Calu3 (cell line): ENCODE data around the gene CHRD. TPM values are rescaled to one million over a fixed set of nuclear protein-coding genes. Genes with fewer than 3 reads are reported as not detected.
A peak's percentile ranks its signal among the peaks of the same experiment; 100 is the strongest.

Experiments used
- BruUV-seq: library from RNA; stranded (reverse); fragments of 400-500 nt; replicated peaks from 2 replicates; lab custom pipeline; 2021; lab: Mats Ljungman, UMichigan
- CTCF ChIA-PET: fragments of 300-600 bp; sonication (Branson Sonifier 250); formaldehyde crosslinking; loops from one replicate; lab custom pipeline; 2022; ENCODE audit warnings: antibody characterized with exemption; lab: Charles Lee
- DNase-seq: peaks from one replicate; pipeline ENCODE4 v3.0.0; 2022
- H3K27ac Mint-ChIP-seq: one replicate; pipeline ENCODE4 v1.8.0; 2022; ENCODE audit warnings: mixed read lengths; ENCODE audit not compliant: unreplicated experiment
- H3K27me3 Mint-ChIP-seq: one replicate; pipeline ENCODE4 v1.8.0; 2022; ENCODE audit warnings: mixed read lengths; ENCODE audit not compliant: unreplicated experiment
- H3K36me3 Mint-ChIP-seq: one replicate; pipeline ENCODE4 v1.8.0; 2022; ENCODE audit warnings: mild to moderate bottlenecking, moderate library complexity, mixed read lengths; ENCODE audit not compliant: insufficient read depth, unreplicated experiment
- H3K4me1 Mint-ChIP-seq: one replicate; pipeline ENCODE4 v1.8.0; 2022; ENCODE audit warnings: mild to moderate bottlenecking, low read depth, mixed read lengths; ENCODE audit not compliant: unreplicated experiment
- H3K4me3 Mint-ChIP-seq: one replicate; pipeline ENCODE4 v1.8.0; 2022; ENCODE audit warnings: mild to moderate bottlenecking, low read depth, moderate library complexity, mixed read lengths; ENCODE audit not compliant: unreplicated experiment
- H3K9me3 Mint-ChIP-seq: one replicate; pipeline ENCODE4 v1.8.0; 2022; ENCODE audit warnings: low read depth, mixed read lengths; ENCODE audit not compliant: unreplicated experiment
- intact Hi-C: fragments of 100-400 bp; cut with micrococcal nuclease; formaldehyde crosslinking; loops from one replicate; pipeline ENCODE4 v1.10.0; 2022; ENCODE audit not compliant: unreplicated experiment
- total RNA-seq: library from RNA; stranded (reverse); gene quantifications from 2 replicates; pipeline ENCODE4 v1.2.3, GENCODE V29; 2022
- TF ChIP-seq, protein P1 (sequence below): fragments of 200-600 bp; IDR thresholded peaks from one replicate; pipeline ENCODE4 v1.8.0; 2022; ENCODE audit warnings: antibody characterized with exemption; ENCODE audit not compliant: unreplicated experiment

The CHRD gene
- total RNA-seq, 1 experiment from 2014 or later = not detected

DNA sequence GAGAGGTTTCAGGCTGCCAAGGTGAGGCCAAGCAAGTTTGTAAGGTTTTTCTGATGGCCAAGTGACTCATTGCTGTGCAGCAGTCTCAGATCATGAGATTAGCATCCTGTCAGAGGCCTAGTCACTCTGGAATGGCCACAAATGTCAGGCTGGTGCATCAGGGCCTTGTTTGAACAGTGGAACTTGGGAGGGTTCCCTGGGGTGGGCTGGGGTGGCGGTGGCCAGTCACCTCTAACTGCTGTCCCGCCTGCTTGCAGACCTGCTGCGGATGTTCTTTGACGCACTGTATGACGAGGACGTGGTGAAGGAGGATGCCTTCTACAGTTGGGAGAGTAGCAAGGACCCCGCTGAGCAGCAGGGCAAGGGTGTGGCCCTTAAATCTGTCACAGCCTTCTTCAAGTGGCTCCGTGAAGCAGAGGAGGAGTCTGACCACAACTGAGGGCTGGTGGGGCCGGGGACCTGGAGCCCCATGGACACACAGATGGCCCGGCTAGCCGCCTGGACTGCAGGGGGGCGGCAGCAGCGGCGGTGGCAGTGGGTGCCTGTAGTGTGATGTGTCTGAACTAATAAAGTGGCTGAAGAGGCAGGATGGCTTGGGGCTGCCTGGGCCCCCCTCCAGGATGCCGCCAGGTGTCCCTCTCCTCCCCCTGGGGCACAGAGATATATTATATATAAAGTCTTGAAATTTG lies 45.2 kb upstream of the CHRD start:
- no peaks in the 10 kb centered on the region for H3K27me3 Mint-ChIP-seq
- H3K4me1 Mint-ChIP-seq = peaks cover 52% of the 10 kb centered on the region
- no peaks in the 10 kb centered on the region for H3K9me3 Mint-ChIP-seq
- BruUV-seq = no TSS peak
- H3K36me3 Mint-ChIP-seq = peaks cover 90% of the 10 kb centered on the region
- peak overlapping the region; percentile 8 for H3K4me3 Mint-ChIP-seq
- CTCF ChIA-PET = interaction anchor here (0.9 kb wide), 1 partner anchor 29 kb away, joined by 3 read pairs; no protein-coding TSS in a partner anchor
- intact Hi-C loops = no loop called here
- TF ChIP-seq, protein P1, sequence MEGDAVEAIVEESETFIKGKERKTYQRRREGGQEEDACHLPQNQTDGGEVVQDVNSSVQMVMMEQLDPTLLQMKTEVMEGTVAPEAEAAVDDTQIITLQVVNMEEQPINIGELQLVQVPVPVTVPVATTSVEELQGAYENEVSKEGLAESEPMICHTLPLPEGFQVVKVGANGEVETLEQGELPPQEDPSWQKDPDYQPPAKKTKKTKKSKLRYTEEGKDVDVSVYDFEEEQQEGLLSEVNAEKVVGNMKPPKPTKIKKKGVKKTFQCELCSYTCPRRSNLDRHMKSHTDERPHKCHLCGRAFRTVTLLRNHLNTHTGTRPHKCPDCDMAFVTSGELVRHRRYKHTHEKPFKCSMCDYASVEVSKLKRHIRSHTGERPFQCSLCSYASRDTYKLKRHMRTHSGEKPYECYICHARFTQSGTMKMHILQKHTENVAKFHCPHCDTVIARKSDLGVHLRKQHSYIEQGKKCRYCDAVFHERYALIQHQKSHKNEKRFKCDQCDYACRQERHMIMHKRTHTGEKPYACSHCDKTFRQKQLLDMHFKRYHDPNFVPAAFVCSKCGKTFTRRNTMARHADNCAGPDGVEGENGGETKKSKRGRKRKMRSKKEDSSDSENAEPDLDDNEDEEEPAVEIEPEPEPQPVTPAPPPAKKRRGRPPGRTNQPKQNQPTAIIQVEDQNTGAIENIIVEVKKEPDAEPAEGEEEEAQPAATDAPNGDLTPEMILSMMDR = no peak
- peak; percentile 53 for DNase-seq
- H3K27ac Mint-ChIP-seq = peak overlapping the region; percentile 43

DNA sequence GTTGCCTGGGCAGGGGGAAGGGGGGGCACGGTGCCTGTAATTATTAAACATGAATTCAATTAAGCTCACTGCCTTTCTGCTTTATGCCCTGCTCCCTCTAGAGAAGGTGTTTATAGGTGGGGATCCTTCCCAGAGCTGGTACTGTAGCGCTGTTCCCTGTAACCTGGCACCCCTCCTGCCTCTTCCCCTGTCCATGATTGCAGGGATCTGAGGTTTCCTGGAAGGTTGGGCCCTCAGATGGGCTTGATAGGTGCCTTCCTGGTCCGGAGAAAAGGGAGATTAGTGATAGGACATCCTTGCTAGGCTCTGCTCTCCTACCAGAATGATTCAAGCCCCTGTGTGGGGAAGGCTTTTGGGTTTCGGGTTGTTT lies 44.6 kb upstream of the CHRD start:
- Mint-ChIP-seq H3K9me3 (no peaks in the 10 kb centered on the region), H3K4me1 (peaks cover 48% of the 10 kb centered on the region), H3K27me3 (no peaks in the 10 kb centered on the region), H3K27ac (peak overlapping the region; percentile 43), H3K36me3 (peaks cover 83% of the 10 kb centered on the region), H3K4me3 (peak overlapping the region; percentile 86)
- TF ChIP-seq, protein P1 = no peak
- BruUV-seq = no TSS peak
- CTCF ChIA-PET = interaction anchor here (0.6 to 0.9 kb wide), 2 partner anchors 10 to 30 kb away, joined by 3 read pairs; no protein-coding TSS in a partner anchor
- no peak for DNase-seq
- intact Hi-C loops = no loop called here

DNA sequence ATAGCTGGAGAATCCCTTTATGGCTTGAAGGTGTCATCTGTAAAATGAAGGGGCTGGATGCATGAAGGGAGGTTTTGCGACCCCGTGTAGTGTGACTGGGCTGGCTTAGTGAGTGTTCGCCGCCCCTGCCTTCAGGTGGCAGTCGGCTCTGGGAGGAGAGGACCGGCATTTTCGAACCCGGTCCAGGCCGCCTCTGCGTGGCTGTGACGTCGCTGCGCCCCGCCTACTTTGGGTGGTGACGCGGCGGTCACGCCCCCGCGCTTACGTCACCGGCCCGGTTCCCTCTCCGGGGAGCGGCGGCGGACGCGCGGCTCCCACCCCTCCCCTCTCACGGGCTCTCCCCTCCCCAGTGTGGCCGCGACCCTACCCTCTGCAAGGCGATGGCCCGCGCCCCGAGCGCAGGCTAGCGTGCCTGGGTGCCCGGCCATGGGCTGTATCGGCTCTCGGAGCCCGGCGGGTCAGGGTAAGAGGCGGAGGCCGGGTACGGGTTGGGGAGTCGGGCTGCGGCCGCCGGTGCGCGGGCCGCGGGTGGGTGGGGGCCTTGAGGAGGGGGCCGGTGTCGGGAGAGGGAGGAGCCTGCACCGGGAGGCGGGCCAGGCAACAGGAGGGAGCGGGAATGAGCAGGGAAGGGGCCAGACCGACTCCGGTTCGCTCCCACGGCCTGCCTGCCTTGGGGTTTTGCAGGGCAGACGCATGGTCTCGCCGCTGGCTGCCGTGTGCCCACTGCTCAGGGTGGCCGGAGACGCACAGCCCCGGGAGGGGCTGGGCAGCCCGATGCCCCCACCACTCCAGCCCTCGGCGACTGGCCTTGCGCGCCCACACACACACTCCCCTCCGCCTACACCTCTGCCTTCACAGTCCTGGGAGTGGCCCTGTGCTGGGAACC lies 44.0 kb upstream of the CHRD start:
- peak; percentile 97 for DNase-seq
- Mint-ChIP-seq H3K9me3 (no peaks in the 10 kb centered on the region), H3K4me3 (peak overlapping the region; percentile 86), H3K4me1 (peaks cover 52% of the 10 kb centered on the region), H3K27me3 (no peaks in the 10 kb centered on the region), H3K27ac (peak overlapping the region; percentile 43), H3K36me3 (peaks cover 77% of the 10 kb centered on the region)
- intact Hi-C loops = no loop called here
- CTCF ChIA-PET = interaction anchor here (0.6 to 0.9 kb wide), 2 partner anchors 10 to 31 kb away, joined by 3 read pairs; no protein-coding TSS in a partner anchor
- TSS peak; percentile 26 for BruUV-seq
- TF ChIP-seq, protein P1 = no peak

DNA sequence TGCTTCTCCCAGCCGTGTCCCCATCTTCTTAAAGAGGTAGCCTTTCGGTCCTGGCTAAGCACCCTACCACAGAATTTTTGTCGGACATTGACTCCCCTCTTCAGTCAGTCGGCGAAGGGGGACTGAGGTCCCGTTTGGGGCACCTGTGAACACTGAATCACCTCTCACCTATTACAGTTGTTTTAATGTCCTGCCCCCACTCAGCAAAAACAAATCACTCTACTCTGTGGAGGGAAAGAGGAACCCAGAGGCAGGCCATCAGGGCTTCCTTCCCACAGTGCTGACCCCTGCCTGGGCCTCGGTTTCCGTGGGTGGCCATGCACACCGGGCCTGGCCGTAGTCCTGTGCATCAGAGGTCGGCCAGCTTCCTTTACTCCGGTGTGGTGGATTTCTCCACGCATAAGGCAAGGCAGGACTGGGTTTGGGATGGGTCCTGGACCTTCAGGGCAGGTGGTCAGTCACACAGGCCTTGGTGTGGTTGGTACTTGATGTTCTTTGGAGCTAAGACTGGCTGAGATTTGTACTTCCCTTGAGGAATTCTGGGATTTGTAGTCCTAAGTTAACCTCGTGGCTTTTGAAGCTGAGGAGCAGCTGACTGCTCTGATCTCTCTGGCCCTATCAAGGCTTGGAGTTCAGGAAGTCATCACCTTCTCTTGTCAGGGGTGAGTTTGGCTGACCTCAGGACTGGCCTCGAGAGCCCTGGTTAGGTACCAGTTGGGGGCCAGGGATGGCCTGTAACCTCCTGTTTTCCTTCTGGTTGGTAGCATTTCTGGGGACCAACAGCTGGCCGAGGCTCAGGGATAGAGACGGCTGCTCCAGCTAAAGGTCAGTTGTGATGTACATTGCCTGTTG lies 43.1 kb upstream of the CHRD start:
- Mint-ChIP-seq H3K4me3 (peak overlapping the region; percentile 86), H3K27me3 (no peaks in the 10 kb centered on the region), H3K4me1 (peaks cover 56% of the 10 kb centered on the region), H3K36me3 (peaks cover 69% of the 10 kb centered on the region), H3K27ac (peak overlapping the region; percentile 43), H3K9me3 (no peaks in the 10 kb centered on the region)
- intact Hi-C loops = no loop called here
- TSS peak; percentile 47 for BruUV-seq
- no peak for DNase-seq
- CTCF ChIA-PET = interaction anchor here (1.7 kb wide), 1 partner anchor 9 kb away, joined by 4 read pairs; no protein-coding TSS in a partner anchor
- TF ChIP-seq, protein P1 = no peak
